Measurements from ENCODE around the gene GTF2H4.

GTF2H4 gene

GRCh38 chr6:30889921-30890645, 17.9 kb upstream of the GTF2H4 start:
- Histone ChIP-seq H2AK5ac (ENCODE audit: low read depth, low read length) (no peak overlapping the region), H3K18ac (ENCODE audit: low read length) (no peak overlapping the region), H2BK120ac (ENCODE audit: low read depth, low read length) (no peak overlapping the region), H3K36me3 (replicated peaks in 1 of 2; ENCODE audit: control insufficient read depth in 2 of 2, insufficient read depth in 2 of 2, low read length in 2 of 2) (peaks cover 60 to 90% of the 10 kb centered on the region in 2 donors), H3K9ac (ENCODE audit: low read depth, low read length, poor library complexity) (peak overlapping the region; percentile 31), H3K9me3 (replicated peaks in 1 of 2; ENCODE audit: control insufficient read depth in 2 of 2, insufficient read depth in 1 of 2, low read depth in 1 of 2, low read length in 2 of 2) (no peaks in the 10 kb centered on the region), H3K4me2 (ENCODE audit: insufficient read depth, low read length, poor library complexity, severe bottlenecking) (no peak overlapping the region), H3K27ac (replicated peaks; ENCODE audit: low read length) (peak overlapping the region; percentile 38), H3K4me1 (ENCODE audit: control insufficient read depth in 2 of 2, insufficient read depth in 1 of 2, low read depth in 1 of 2, low read length in 2 of 2) (peaks cover 24 to 34% of the 10 kb centered on the region in 2 donors), H2AFZ (ENCODE audit: low read length) (no peak overlapping the region), H2BK12ac (ENCODE audit: low read length) (no peak overlapping the region), H3K4me3 (ENCODE audit: low read length in 2 of 2) (no peak overlapping the region), H2BK15ac (ENCODE audit: low read length) (no peak overlapping the region), H3K4ac (ENCODE audit: low read length) (no peak overlapping the region), H3K14ac (ENCODE audit: low read length) (no peak overlapping the region), H4K8ac (ENCODE audit: low read depth, low read length) (no peak overlapping the region), H3K27me3 (ENCODE audit: control insufficient read depth in 3 of 3, insufficient read depth in 3 of 3, low read depth in 1 of 3, low read length in 3 of 3) (no peaks in the 10 kb centered on the region), H3K79me1 (ENCODE audit: low read depth, low read length) (peaks cover 43% of the 10 kb centered on the region), H4K91ac (ENCODE audit: low read depth, low read length, poor library complexity) (no peak overlapping the region), H3K23ac (ENCODE audit: low read depth, low read length, poor library complexity) (peak overlapping the region; percentile 32), H2BK5ac (ENCODE audit: low read length) (no peak overlapping the region)
- no CpG with 5 or more reads among the region's 14 CpGs for WGBS, 2 donors (ENCODE audit: extremely low coverage in 2 of 2, insufficient read length in 2 of 2, insufficient replicate concordance in 1 of 2)
- DNase-seq (ENCODE audit: low spot score): no peak

GRCh38 chr6:30890646-30891449, 17.2 kb upstream of the GTF2H4 start:
- Histone ChIP-seq H2BK15ac (ENCODE audit: low read length) (no peak overlapping the region), H3K18ac (ENCODE audit: low read length) (peak overlapping the region; percentile 77), H3K27ac (replicated peaks; ENCODE audit: low read length) (no peak overlapping the region), H2BK5ac (ENCODE audit: low read length) (no peak overlapping the region), H2BK120ac (ENCODE audit: low read depth, low read length) (no peak overlapping the region), H4K8ac (ENCODE audit: low read depth, low read length) (no peak overlapping the region), H3K4me1 (ENCODE audit: control insufficient read depth in 2 of 2, insufficient read depth in 1 of 2, low read depth in 1 of 2, low read length in 2 of 2) (peaks cover 17 to 31% of the 10 kb centered on the region in 2 donors), H2AK5ac (ENCODE audit: low read depth, low read length) (peak overlapping the region; percentile 36), H3K9ac (ENCODE audit: low read depth, low read length, poor library complexity) (no peak overlapping the region), H3K4me3 (ENCODE audit: low read length in 2 of 2) (no peak overlapping the region), H3K36me3 (replicated peaks in 1 of 2; ENCODE audit: control insufficient read depth in 2 of 2, insufficient read depth in 2 of 2, low read length in 2 of 2) (peaks cover 60 to 91% of the 10 kb centered on the region in 2 donors), H3K27me3 (ENCODE audit: control insufficient read depth in 3 of 3, insufficient read depth in 3 of 3, low read depth in 1 of 3, low read length in 3 of 3) (no peaks in the 10 kb centered on the region), H3K14ac (ENCODE audit: low read length) (no peak overlapping the region), H3K4me2 (ENCODE audit: insufficient read depth, low read length, poor library complexity, severe bottlenecking) (no peak overlapping the region), H3K23ac (ENCODE audit: low read depth, low read length, poor library complexity) (peak overlapping the region; percentile 32), H2BK12ac (ENCODE audit: low read length) (no peak overlapping the region), H3K9me3 (replicated peaks in 1 of 2; ENCODE audit: control insufficient read depth in 2 of 2, insufficient read depth in 1 of 2, low read depth in 1 of 2, low read length in 2 of 2) (no peaks in the 10 kb centered on the region), H3K4ac (ENCODE audit: low read length) (no peak overlapping the region), H4K91ac (ENCODE audit: low read depth, low read length, poor library complexity) (no peak overlapping the region), H3K79me1 (ENCODE audit: low read depth, low read length) (peaks cover 40% of the 10 kb centered on the region), H2AFZ (ENCODE audit: low read length) (no peak overlapping the region)
- no peak for DNase-seq (ENCODE audit: low spot score)
- no CpG with 5 or more reads among the region's 12 CpGs for WGBS, 2 donors (ENCODE audit: extremely low coverage in 2 of 2, insufficient read length in 2 of 2, insufficient replicate concordance in 1 of 2)

GRCh38 chr6:30891450-30891723, 16.6 kb upstream of the GTF2H4 start:
- no peak overlapping the region for H2BK5ac ChIP-seq (ENCODE audit: low read length)
- H3K36me3 ChIP-seq (replicated peaks in 1 of 2; ENCODE audit: control insufficient read depth in 2 of 2, insufficient read depth in 2 of 2, low read length in 2 of 2): peaks cover 65 to 97% of the 10 kb centered on the region in 2 donors
- H3K79me1 ChIP-seq (ENCODE audit: low read depth, low read length): peaks cover 40% of the 10 kb centered on the region
- no peak overlapping the region for H4K91ac ChIP-seq (ENCODE audit: low read depth, low read length, poor library complexity)
- peak overlapping the region; percentile 36 for H2AK5ac ChIP-seq (ENCODE audit: low read depth, low read length)
- no peak overlapping the region for H4K8ac ChIP-seq (ENCODE audit: low read depth, low read length)
- H2AFZ ChIP-seq (ENCODE audit: low read length): no peak overlapping the region
- no peak overlapping the region for H2BK15ac ChIP-seq (ENCODE audit: low read length)
- no peak for DNase-seq (ENCODE audit: low spot score)
- no peak overlapping the region for H2BK12ac ChIP-seq (ENCODE audit: low read length)
- H3K14ac ChIP-seq (ENCODE audit: low read length): no peak overlapping the region
- whole genome bisulfite sequencing, 2 donors (ENCODE audit: extremely low coverage in 2 of 2, insufficient read length in 2 of 2, insufficient replicate concordance in 1 of 2): no CpG with 5 or more reads among the region's 4 CpGs
- no peaks in the 10 kb centered on the region for H3K9me3 ChIP-seq (replicated peaks in 1 of 2; ENCODE audit: control insufficient read depth in 2 of 2, insufficient read depth in 1 of 2, low read depth in 1 of 2, low read length in 2 of 2)
- H3K4me3 ChIP-seq (ENCODE audit: low read length in 2 of 2): no peak overlapping the region
- no peak overlapping the region for H3K4me2 ChIP-seq (ENCODE audit: insufficient read depth, low read length, poor library complexity, severe bottlenecking)
- peak overlapping the region; percentile 29 for H3K23ac ChIP-seq (ENCODE audit: low read depth, low read length, poor library complexity)
- H3K4ac ChIP-seq (ENCODE audit: low read length): no peak overlapping the region
- H3K4me1 ChIP-seq (ENCODE audit: control insufficient read depth in 2 of 2, insufficient read depth in 1 of 2, low read depth in 1 of 2, low read length in 2 of 2): peaks cover 12 to 35% of the 10 kb centered on the region in 2 donors
- no peaks in the 10 kb centered on the region for H3K27me3 ChIP-seq (ENCODE audit: control insufficient read depth in 3 of 3, insufficient read depth in 3 of 3, low read depth in 1 of 3, low read length in 3 of 3)
- no peak overlapping the region for H2BK120ac ChIP-seq (ENCODE audit: low read depth, low read length)
- no peak overlapping the region for H3K27ac ChIP-seq (replicated peaks; ENCODE audit: low read length)
- H3K18ac ChIP-seq (ENCODE audit: low read length): no peak overlapping the region
- H3K9ac ChIP-seq (ENCODE audit: low read depth, low read length, poor library complexity): no peak overlapping the region

- peaks cover 69 to 100% of the 10 kb centered on the region in 2 donors for H3K36me3 ChIP-seq (replicated peaks in 1 of 2; ENCODE audit: control insufficient read depth in 2 of 2, insufficient read depth in 2 of 2, low read length in 2 of 2)
- H3K27ac ChIP-seq (replicated peaks; ENCODE audit: low read length): no peak overlapping the region
Measured at GRCh38 chr6:30891816-30892538, 16.0 kb upstream of the GTF2H4 start.

More at GRCh38 chr6:30891816-30892538, 16.0 kb upstream of the GTF2H4 start:
- Histone ChIP-seq H2BK12ac (ENCODE audit: low read length) (no peak overlapping the region), H2BK5ac (ENCODE audit: low read length) (no peak overlapping the region), H3K27me3 (ENCODE audit: control insufficient read depth in 3 of 3, insufficient read depth in 3 of 3, low read depth in 1 of 3, low read length in 3 of 3) (no peaks in the 10 kb centered on the region), H4K91ac (ENCODE audit: low read depth, low read length, poor library complexity) (no peak overlapping the region), H3K4ac (ENCODE audit: low read length) (no peak overlapping the region), H4K8ac (ENCODE audit: low read depth, low read length) (no peak overlapping the region), H3K23ac (ENCODE audit: low read depth, low read length, poor library complexity) (no peak overlapping the region), H2BK15ac (ENCODE audit: low read length) (no peak overlapping the region), H2BK120ac (ENCODE audit: low read depth, low read length) (no peak overlapping the region), H2AK5ac (ENCODE audit: low read depth, low read length) (no peak overlapping the region), H3K4me1 (ENCODE audit: control insufficient read depth in 2 of 2, insufficient read depth in 1 of 2, low read depth in 1 of 2, low read length in 2 of 2) (peaks cover 6 to 30% of the 10 kb centered on the region in 2 donors), H3K9me3 (replicated peaks in 1 of 2; ENCODE audit: control insufficient read depth in 2 of 2, insufficient read depth in 1 of 2, low read depth in 1 of 2, low read length in 2 of 2) (no peaks in the 10 kb centered on the region), H3K4me2 (ENCODE audit: insufficient read depth, low read length, poor library complexity, severe bottlenecking) (no peak overlapping the region), H2AFZ (ENCODE audit: low read length) (no peak overlapping the region), H3K9ac (ENCODE audit: low read depth, low read length, poor library complexity) (peak overlapping the region; percentile 51), H3K79me1 (ENCODE audit: low read depth, low read length) (peaks cover 40% of the 10 kb centered on the region), H3K14ac (ENCODE audit: low read length) (peak overlapping the region; percentile 85), H3K4me3 (ENCODE audit: low read length in 2 of 2) (no peak overlapping the region), H3K18ac (ENCODE audit: low read length) (peak overlapping the region; percentile 73)
- no peak for DNase-seq (ENCODE audit: low spot score)
- WGBS, 2 donors (ENCODE audit: extremely low coverage in 2 of 2, insufficient read length in 2 of 2, insufficient replicate concordance in 1 of 2): no CpG with 5 or more reads among the region's 21 CpGs
